ENCODE data around the gene CCL23. TPM values are rescaled to one million over a fixed set of nuclear protein-coding genes. Genes with fewer than 3 reads are reported as not detected.

Gene CCL23
- total RNA-seq, 1 experiment from 2014 or later, result not detected

- no TSS peak for BruUV-seq (replicated peaks)
- no peak for TF ChIP-seq CTCF (IDR thresholded peaks at IDR 0.05; ENCODE audit: unreplicated experiment)
- Mint-ChIP-seq H3K9me3 (ENCODE audit: low read depth, unreplicated experiment) (peaks cover 4% of the 10 kb centered on the region), H3K4me3 (ENCODE audit: low read depth, unreplicated experiment) (no peak overlapping the region), H3K27ac (ENCODE audit: unreplicated experiment) (no peak overlapping the region), H3K27me3 (ENCODE audit: unreplicated experiment) (peaks cover 83% of the 10 kb centered on the region), H3K36me3 (ENCODE audit: insufficient read depth, unreplicated experiment) (no peaks in the 10 kb centered on the region), H3K4me1 (ENCODE audit: low read depth, unreplicated experiment) (no peaks in the 10 kb centered on the region)
- intact Hi-C loops (cut with micrococcal nuclease; ENCODE audit: unreplicated experiment), result no loop called here
- DNase-seq, result no peak
- CTCF ChIA-PET, result no interaction called here
Measured at GRCh38 chr17:36049643-36050042, 31.9 kb upstream of the CCL23 start.

- no peaks in the 10 kb centered on the region for H3K36me3 Mint-ChIP-seq (ENCODE audit: insufficient read depth, unreplicated experiment)
Measured at GRCh38 chr17:36048066-36048465, 30.3 kb upstream of the CCL23 start.

GRCh38 chr17:36036235-36036634 lies 18.5 kb upstream of the CCL23 start:
- intact Hi-C loops (cut with micrococcal nuclease; ENCODE audit: unreplicated experiment), result no loop called here
- CTCF ChIA-PET, result interaction anchor here (0.5 to 1.7 kb wide), 2 partner anchors 36 to 247 kb away, joined by 3 to 9 read pairs; no protein-coding TSS in a partner anchor
- no TSS peak for BruUV-seq (replicated peaks)
- H3K36me3 Mint-ChIP-seq (ENCODE audit: insufficient read depth, unreplicated experiment), result no peaks in the 10 kb centered on the region
- DNase-seq, result no peak
- TF ChIP-seq CTCF (IDR thresholded peaks at IDR 0.05; ENCODE audit: unreplicated experiment), result no peak
- H3K9me3 Mint-ChIP-seq (ENCODE audit: low read depth, unreplicated experiment), result no peaks in the 10 kb centered on the region
- no peaks in the 10 kb centered on the region for H3K4me1 Mint-ChIP-seq (ENCODE audit: low read depth, unreplicated experiment)
- H3K27ac Mint-ChIP-seq (ENCODE audit: unreplicated experiment), result no peak overlapping the region
- H3K27me3 Mint-ChIP-seq (ENCODE audit: unreplicated experiment), result peaks cover 41% of the 10 kb centered on the region
- H3K4me3 Mint-ChIP-seq (ENCODE audit: low read depth, unreplicated experiment), result no peak overlapping the region

More at GRCh38 chr17:36048066-36048465, 30.3 kb upstream of the CCL23 start:
- peaks cover 88% of the 10 kb centered on the region for H3K27me3 Mint-ChIP-seq (ENCODE audit: unreplicated experiment)
- no peaks in the 10 kb centered on the region for H3K4me1 Mint-ChIP-seq (ENCODE audit: low read depth, unreplicated experiment)
- no peak overlapping the region for H3K27ac Mint-ChIP-seq (ENCODE audit: unreplicated experiment)
- H3K4me3 Mint-ChIP-seq (ENCODE audit: low read depth, unreplicated experiment), result no peak overlapping the region
- intact Hi-C loops (cut with micrococcal nuclease; ENCODE audit: unreplicated experiment), result no loop called here
- CTCF ChIA-PET, result interaction anchor here (0.9 kb wide), 1 partner anchor 10 kb away, joined by 3 read pairs; no protein-coding TSS in a partner anchor
- peaks cover 4% of the 10 kb centered on the region for H3K9me3 Mint-ChIP-seq (ENCODE audit: low read depth, unreplicated experiment)
- no peak for TF ChIP-seq CTCF (IDR thresholded peaks at IDR 0.05; ENCODE audit: unreplicated experiment)
- BruUV-seq (replicated peaks), result no TSS peak
- no peak for DNase-seq

GRCh38 chr17:36034127-36034526 lies 16.4 kb upstream of the CCL23 start:
- no peak overlapping the region for H3K27ac Mint-ChIP-seq (ENCODE audit: unreplicated experiment)
- CTCF ChIA-PET, result no interaction called here
- H3K4me3 Mint-ChIP-seq (ENCODE audit: low read depth, unreplicated experiment), result no peak overlapping the region
- no peaks in the 10 kb centered on the region for H3K4me1 Mint-ChIP-seq (ENCODE audit: low read depth, unreplicated experiment)
- intact Hi-C loops (cut with micrococcal nuclease; ENCODE audit: unreplicated experiment), result no loop called here
- H3K27me3 Mint-ChIP-seq (ENCODE audit: unreplicated experiment), result peaks cover 49% of the 10 kb centered on the region
- no peaks in the 10 kb centered on the region for H3K36me3 Mint-ChIP-seq (ENCODE audit: insufficient read depth, unreplicated experiment)
- no peak for TF ChIP-seq CTCF (IDR thresholded peaks at IDR 0.05; ENCODE audit: unreplicated experiment)
- no TSS peak for BruUV-seq (replicated peaks)
- H3K9me3 Mint-ChIP-seq (ENCODE audit: low read depth, unreplicated experiment), result no peaks in the 10 kb centered on the region
- DNase-seq, result no peak
